HEK293 (cell line): Measurements from ENCODE around the gene MYADML2.

ENCODE experiments used
- CTCF ChIA-PET: fragments of 350-600 bp; formaldehyde crosslinking; extraction: SDS; loops from one replicate; lab custom pipeline; 2021; ENCODE audit warnings: antibody characterized with exemption; lab: Yijun Ruan, JAX
- POLR2A ChIA-PET: fragments of 300-600 bp; formaldehyde crosslinking; extraction: SDS; loops from one replicate; lab custom pipeline; 2020; ENCODE audit warnings: antibody characterized with exemption, inconsistent platforms; lab: Yijun Ruan, JAX
- H3K27ac ChIP-seq: fragments of 200-500 bp; sonication (Bioruptor generic); 2 replicates; pipeline ENCODE4 v1.5.1; 2014; ENCODE audit warnings: low read depth, low read length, control low read depth, inconsistent platforms; ENCODE audit errors: extremely low read depth
- H3K36me3 ChIP-seq, 2 experiments: fragments of 200-500 bp in 1 of 2; sonication (Bioruptor generic) in 1 of 2; 1 replicate in 1 of 2; 2 replicates in 1 of 2; pipeline ENCODE4 v1.5.1; 2014 to 2017; ENCODE audit warnings: inconsistent platforms in 2 of 2, low read length in 2 of 2; ENCODE audit not compliant: control insufficient read depth in 2 of 2, insufficient read depth in 1 of 2
- H3K4me1 ChIP-seq: fragments of 200-500 bp; sonication (Bioruptor generic); 2 replicates; pipeline ENCODE4 v1.5.1; 2014; ENCODE audit warnings: mild to moderate bottlenecking, low read length, inconsistent platforms; ENCODE audit not compliant: control insufficient read depth, insufficient read depth
- H3K4me3 ChIP-seq: 2 replicates; pipeline ENCODE4 v1.5.1; 2011; ENCODE audit warnings: low read depth, mild to moderate bottlenecking, control low read depth, low read length, moderate library complexity
- H3K9me3 ChIP-seq: fragments of 200-500 bp; sonication (Bioruptor generic); 2 replicates; pipeline ENCODE4 v1.5.1; 2014; ENCODE audit warnings: low read depth, low read length, inconsistent platforms; ENCODE audit not compliant: control insufficient read depth, insufficient read depth
- GLIS1 ChIP-seq: fragments of 450-650 bp; formaldehyde crosslinking; IDR thresholded peaks from 2 replicates; pipeline ENCODE4 v1.5.1; 2016; ENCODE audit warnings: missing biosample characterization, missing genetic modification characterization
- GLIS2 ChIP-seq: fragments of 450-650 bp; formaldehyde crosslinking; IDR thresholded peaks from 2 replicates; pipeline ENCODE4 v1.5.1; 2016; ENCODE audit warnings: missing biosample characterization, missing genetic modification characterization
- KLF1 ChIP-seq: fragments of 450-650 bp; formaldehyde crosslinking; IDR thresholded peaks from 2 replicates; pipeline ENCODE4 v1.5.1; 2016; ENCODE audit warnings: missing biosample characterization, missing genetic modification characterization
- KLF8 ChIP-seq: fragments of 450-650 bp; formaldehyde crosslinking; IDR thresholded peaks from 2 replicates; pipeline ENCODE4 v1.5.1; 2016; ENCODE audit warnings: missing biosample characterization, missing genetic modification characterization
- MEIS1 ChIP-seq: sonication (generic); formaldehyde crosslinking; IDR thresholded peaks from 2 replicates; pipeline ENCODE4 v1.8.1; 2022; ENCODE audit warnings: missing genetic modification reagents, mild to moderate bottlenecking, borderline replicate concordance
- OSR2 ChIP-seq: fragments of 450-650 bp; formaldehyde crosslinking; IDR thresholded peaks from 2 replicates; pipeline ENCODE4 v1.5.1; 2016; ENCODE audit warnings: missing biosample characterization, missing genetic modification characterization
- RBAK ChIP-seq: fragments of 450-650 bp; formaldehyde crosslinking; IDR thresholded peaks from 2 replicates; pipeline ENCODE4 v1.5.1; 2016; ENCODE audit warnings: missing biosample characterization, missing genetic modification characterization
- REPIN1 ChIP-seq: fragments of 450-650 bp; formaldehyde crosslinking; IDR thresholded peaks from 2 replicates; pipeline ENCODE4 v1.5.1; 2017; ENCODE audit warnings: missing biosample characterization, missing genetic modification characterization, low read depth
- SCRT1 ChIP-seq: fragments of 450-650 bp; formaldehyde crosslinking; IDR thresholded peaks from 2 replicates; pipeline ENCODE4 v1.5.1; 2016; ENCODE audit warnings: missing biosample characterization, missing genetic modification characterization, borderline replicate concordance
- SP2 ChIP-seq: fragments of 450-650 bp; formaldehyde crosslinking; IDR thresholded peaks from 2 replicates; pipeline ENCODE4 v1.5.1; 2016; ENCODE audit warnings: missing biosample characterization, missing genetic modification characterization
- SP3 ChIP-seq: fragments of 450-650 bp; formaldehyde crosslinking; IDR thresholded peaks from 2 replicates; pipeline ENCODE4 v1.5.1; 2016; ENCODE audit warnings: missing biosample characterization, missing genetic modification characterization
- WT1 ChIP-seq: fragments of 450-650 bp; formaldehyde crosslinking; IDR thresholded peaks from 2 replicates; pipeline ENCODE4 v1.5.1; 2016; ENCODE audit warnings: missing biosample characterization, missing genetic modification characterization
- ZBTB20 ChIP-seq: fragments of 450-650 bp; formaldehyde crosslinking; IDR thresholded peaks from 2 replicates; pipeline ENCODE4 v1.5.1; 2016; ENCODE audit warnings: missing biosample characterization, missing genetic modification characterization
- ZEB2 ChIP-seq: fragments of 450-650 bp; formaldehyde crosslinking; IDR thresholded peaks from 2 replicates; pipeline ENCODE4 v1.5.1; 2016; ENCODE audit warnings: missing biosample characterization, missing genetic modification characterization
- ZFHX2 ChIP-seq: fragments of 450-650 bp; formaldehyde crosslinking; conservative IDR thresholded peaks from 2 replicates; pipeline ENCODE4 v1.5.1; 2016; ENCODE audit warnings: missing biosample characterization, missing genetic modification characterization
- ZFP69B ChIP-seq: fragments of 450-650 bp; formaldehyde crosslinking; IDR thresholded peaks from 2 replicates; pipeline ENCODE4 v1.5.1; 2016; ENCODE audit warnings: missing biosample characterization, missing genetic modification characterization
- ZIC2 ChIP-seq: fragments of 450-650 bp; formaldehyde crosslinking; IDR thresholded peaks from 2 replicates; pipeline ENCODE4 v1.5.1; 2016; ENCODE audit warnings: missing biosample characterization, missing genetic modification characterization
- ZNF335 ChIP-seq: fragments of 450-650 bp; formaldehyde crosslinking; conservative IDR thresholded peaks from 2 replicates; pipeline ENCODE4 v1.5.1; 2016; ENCODE audit warnings: missing biosample characterization, missing genetic modification characterization
- ZNF416 ChIP-seq: fragments of 450-650 bp; formaldehyde crosslinking; IDR thresholded peaks from 2 replicates; pipeline ENCODE4 v1.5.1; 2016; ENCODE audit warnings: missing biosample characterization, missing genetic modification characterization
- ZNF549 ChIP-seq: fragments of 450-650 bp; IDR thresholded peaks from 2 replicates; pipeline ENCODE4 v1.5.1; 2018; ENCODE audit warnings: missing biosample characterization, missing genetic modification characterization, mild to moderate bottlenecking, inconsistent platforms, moderate library complexity
- ZNF571 ChIP-seq: fragments of 450-650 bp; formaldehyde crosslinking; IDR thresholded peaks from 2 replicates; pipeline ENCODE4 v1.5.0; 2017; ENCODE audit warnings: missing biosample characterization, missing genetic modification characterization
- ZNF585B ChIP-seq: fragments of 450-650 bp; formaldehyde crosslinking; IDR thresholded peaks from 2 replicates; pipeline ENCODE4 v1.5.1; 2016; ENCODE audit warnings: missing biosample characterization, missing genetic modification characterization
- ZNF600 ChIP-seq: fragments of 450-650 bp; formaldehyde crosslinking; IDR thresholded peaks from 2 replicates; pipeline ENCODE4 v1.5.1; 2016; ENCODE audit warnings: missing biosample characterization, missing genetic modification characterization
- ZNF629 ChIP-seq: fragments of 450-650 bp; formaldehyde crosslinking; IDR thresholded peaks from 2 replicates; pipeline ENCODE4 v1.5.1; 2017; ENCODE audit warnings: missing biosample characterization, missing genetic modification characterization
- TF ChIP-seq, protein P1 (sequence below): fragments of 450-650 bp; formaldehyde crosslinking; IDR thresholded peaks from 2 replicates; pipeline ENCODE4 v1.5.1; 2016; ENCODE audit warnings: missing biosample characterization, missing genetic modification characterization
- TF ChIP-seq, protein P2 (sequence below): fragments of 450-650 bp; formaldehyde crosslinking; IDR thresholded peaks from 2 replicates; pipeline ENCODE4 v1.5.1; 2016; ENCODE audit warnings: missing biosample characterization, missing genetic modification characterization
- TF ChIP-seq, protein P3 (sequence below): fragments of 450-650 bp; formaldehyde crosslinking; IDR thresholded peaks from 2 replicates; pipeline ENCODE4 v1.5.1; 2016; ENCODE audit warnings: missing biosample characterization, missing genetic modification characterization
- TF ChIP-seq, protein P4 (sequence below): fragments of 450-650 bp; formaldehyde crosslinking; IDR thresholded peaks from 2 replicates; pipeline ENCODE4; 2016; ENCODE audit warnings: missing biosample characterization, missing genetic modification characterization
- TF ChIP-seq, protein P5 (sequence below): fragments of 450-650 bp; formaldehyde crosslinking; IDR thresholded peaks from 2 replicates; pipeline ENCODE4 v1.5.1; 2016; ENCODE audit warnings: missing biosample characterization, missing genetic modification characterization

MYADML2 gene

DNA sequence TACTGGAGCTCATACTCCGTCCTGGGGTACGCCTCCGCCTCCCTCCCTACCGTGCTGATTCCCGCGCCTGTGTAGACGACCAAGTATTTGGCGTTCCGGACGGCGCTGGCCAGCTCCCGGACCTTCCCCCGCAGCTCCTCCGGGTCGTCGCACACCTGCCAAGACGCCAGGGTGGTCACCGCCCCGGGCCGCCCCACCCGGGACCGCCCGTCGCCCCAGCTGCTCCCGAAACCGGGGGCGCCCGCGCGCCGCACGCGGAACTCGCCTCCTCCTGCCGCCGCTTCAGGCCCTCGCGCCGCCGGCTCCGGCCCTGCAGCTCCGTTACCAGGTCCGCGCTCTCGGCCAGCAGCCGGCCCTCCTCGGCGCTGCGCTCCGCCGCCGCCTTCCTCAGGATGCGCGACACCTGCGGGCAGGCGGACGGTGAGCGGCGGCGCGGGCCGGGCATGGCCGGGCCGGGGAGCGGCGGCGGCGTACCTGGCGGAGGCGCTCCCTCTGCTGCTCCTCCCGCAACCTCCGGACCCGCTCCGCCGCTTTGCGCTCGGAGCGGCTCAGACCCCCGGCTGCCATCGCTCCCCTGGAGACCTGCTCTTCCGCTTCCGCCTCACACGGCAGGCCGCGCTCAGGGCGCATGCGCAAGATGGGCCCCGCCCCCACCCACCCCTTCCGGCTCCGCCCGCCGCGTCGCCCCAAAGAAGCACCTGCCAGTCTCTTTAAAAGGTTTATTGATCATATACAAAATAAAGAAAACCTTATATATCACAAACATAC, 29.3 kb downstream of the MYADML2 start, which contains the start of gene SIRT7 (continued):
- TF ChIP-seq, protein P1, sequence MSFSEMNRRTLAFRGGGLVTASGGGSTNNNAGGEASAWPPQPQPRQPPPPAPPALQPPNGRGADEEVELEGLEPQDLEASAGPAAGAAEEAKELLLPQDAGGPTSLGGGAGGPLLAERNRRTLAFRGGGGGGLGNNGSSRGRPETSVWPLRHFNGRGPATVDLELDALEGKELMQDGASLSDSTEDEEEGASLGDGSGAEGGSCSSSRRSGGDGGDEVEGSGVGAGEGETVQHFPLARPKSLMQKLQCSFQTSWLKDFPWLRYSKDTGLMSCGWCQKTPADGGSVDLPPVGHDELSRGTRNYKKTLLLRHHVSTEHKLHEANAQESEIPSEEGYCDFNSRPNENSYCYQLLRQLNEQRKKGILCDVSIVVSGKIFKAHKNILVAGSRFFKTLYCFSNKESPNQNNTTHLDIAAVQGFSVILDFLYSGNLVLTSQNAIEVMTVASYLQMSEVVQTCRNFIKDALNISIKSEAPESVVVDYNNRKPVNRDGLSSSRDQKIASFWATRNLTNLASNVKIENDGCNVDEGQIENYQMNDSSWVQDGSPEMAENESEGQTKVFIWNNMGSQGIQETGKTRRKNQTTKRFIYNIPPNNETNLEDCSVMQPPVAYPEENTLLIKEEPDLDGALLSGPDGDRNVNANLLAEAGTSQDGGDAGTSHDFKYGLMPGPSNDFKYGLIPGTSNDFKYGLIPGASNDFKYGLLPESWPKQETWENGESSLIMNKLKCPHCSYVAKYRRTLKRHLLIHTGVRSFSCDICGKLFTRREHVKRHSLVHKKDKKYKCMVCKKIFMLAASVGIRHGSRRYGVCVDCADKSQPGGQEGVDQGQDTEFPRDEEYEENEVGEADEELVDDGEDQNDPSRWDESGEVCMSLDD (tag by site-specific recombination), result no peak
- TF ChIP-seq GLIS2, result 0 out of 2 replicates have a peak, but pooled peaks have one; percentile 10
- no peak for TF ChIP-seq GLIS1 (tag by site-specific recombination)
- no peak for TF ChIP-seq ZNF416 (tag by site-specific recombination)
- no peak for TF ChIP-seq RBAK
- TF ChIP-seq REPIN1 (tag by site-specific recombination), result no peak
- no peak for TF ChIP-seq ZFP69B (tag by site-specific recombination)
- no peak for TF ChIP-seq OSR2 (tag by site-specific recombination)
- TF ChIP-seq, all 188 proteins: peak for 18

DNA sequence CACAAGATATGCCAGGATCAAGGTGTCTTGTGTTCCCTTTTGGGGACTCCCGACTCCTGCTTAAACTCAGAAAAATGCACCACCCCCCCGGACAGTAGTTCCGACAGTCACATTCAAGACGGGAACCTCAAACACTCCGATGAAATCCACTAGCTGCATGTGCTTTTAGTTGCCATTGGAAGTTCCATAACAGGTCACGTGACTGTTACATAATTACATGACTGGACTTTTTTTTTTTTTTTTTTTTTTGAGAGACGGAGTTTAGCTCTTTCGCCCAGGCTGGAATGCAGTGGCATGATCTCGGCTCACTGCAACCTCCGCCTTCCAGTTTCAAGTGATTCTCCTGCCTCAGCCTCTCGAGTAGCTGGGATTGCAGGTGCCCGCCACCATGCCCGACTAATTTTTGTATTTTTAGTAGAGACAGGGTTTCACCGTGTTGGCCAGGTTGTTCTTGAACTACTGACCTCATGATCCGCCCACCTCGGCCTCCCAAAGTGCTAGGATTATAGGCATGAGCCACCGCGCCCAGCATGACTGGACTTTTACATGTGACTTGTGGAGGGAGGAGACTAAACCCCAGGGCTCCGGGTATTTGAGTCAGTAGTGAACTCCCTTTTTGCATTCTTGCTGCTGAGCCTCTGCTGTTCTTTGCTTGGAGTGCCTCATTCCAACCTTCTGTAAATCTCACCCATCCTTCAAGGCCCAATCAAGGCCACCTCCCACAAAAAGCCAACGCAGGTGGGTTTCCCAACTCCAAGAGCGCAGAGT, 30.6 kb downstream of the MYADML2 start:
- H3K4me1 ChIP-seq, result peaks cover 6% of the 10 kb centered on the region
- no peak overlapping the region for H3K27ac ChIP-seq
- ChIA-PET POLR2A (interaction anchor here (0.6 to 2.1 kb wide), 7 partner anchors 10 to 384 kb away, joined by 3 to 22 read pairs (median 4); partner anchors contain the start of genes ALYREF, ANAPC11 and MAFG), CTCF (interaction anchor here (0.7 to 1.3 kb wide), 6 partner anchors 10 to 182 kb away, joined by 3 to 6 read pairs (median 4); no protein-coding TSS in a partner anchor)
- H3K9me3 ChIP-seq, result no peaks in the 10 kb centered on the region
- peak overlapping the region; percentile 71 for H3K4me3 ChIP-seq
- peaks cover 3 to 72% of the 10 kb centered on the region in 2 experiments; a peak in 1 of 3 replicates for H3K36me3 ChIP-seq
- TF ChIP-seq, protein P2, sequence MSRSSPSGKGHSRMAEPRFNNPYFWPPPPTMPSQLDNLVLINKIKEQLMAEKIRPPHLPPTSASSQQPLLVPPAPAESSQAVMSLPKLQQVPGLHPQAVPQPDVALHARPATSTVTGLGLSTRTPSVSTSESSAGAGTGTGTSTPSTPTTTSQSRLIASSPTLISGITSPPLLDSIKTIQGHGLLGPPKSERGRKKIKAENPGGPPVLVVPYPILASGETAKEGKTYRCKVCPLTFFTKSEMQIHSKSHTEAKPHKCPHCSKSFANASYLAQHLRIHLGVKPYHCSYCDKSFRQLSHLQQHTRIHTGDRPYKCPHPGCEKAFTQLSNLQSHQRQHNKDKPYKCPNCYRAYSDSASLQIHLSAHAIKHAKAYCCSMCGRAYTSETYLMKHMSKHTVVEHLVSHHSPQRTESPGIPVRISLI (tag by site-specific recombination), result peak; percentile 72; the same call in 1 of the 2 replicates
- TF ChIP-seq SP3 (tag by site-specific recombination), result 0 out of 2 replicates have a peak, but pooled peaks have one; percentile 12
- no peak for TF ChIP-seq ZBTB20 (tag by site-specific recombination)
- peak; percentile 55; the same call in 1 of the 2 replicates for TF ChIP-seq ZIC2 (tag by site-specific recombination)
- no peak for TF ChIP-seq SCRT1 (tag by site-specific recombination)
- TF ChIP-seq SP2 (tag by site-specific recombination), result peak; percentile 25; the same call in 1 of the 2 replicates
- no peak for TF ChIP-seq ZNF549
- TF ChIP-seq ZNF600, result peak; percentile 77
- TF ChIP-seq, protein P3, sequence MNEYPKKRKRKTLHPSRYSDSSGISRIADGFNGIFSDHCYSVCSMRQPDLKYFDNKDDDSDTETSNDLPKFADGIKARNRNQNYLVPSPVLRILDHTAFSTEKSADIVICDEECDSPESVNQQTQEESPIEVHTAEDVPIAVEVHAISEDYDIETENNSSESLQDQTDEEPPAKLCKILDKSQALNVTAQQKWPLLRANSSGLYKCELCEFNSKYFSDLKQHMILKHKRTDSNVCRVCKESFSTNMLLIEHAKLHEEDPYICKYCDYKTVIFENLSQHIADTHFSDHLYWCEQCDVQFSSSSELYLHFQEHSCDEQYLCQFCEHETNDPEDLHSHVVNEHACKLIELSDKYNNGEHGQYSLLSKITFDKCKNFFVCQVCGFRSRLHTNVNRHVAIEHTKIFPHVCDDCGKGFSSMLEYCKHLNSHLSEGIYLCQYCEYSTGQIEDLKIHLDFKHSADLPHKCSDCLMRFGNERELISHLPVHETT (tag by site-specific recombination), result no peak
- 0 out of 2 replicates have a peak, but pooled peaks have one; percentile 21 for TF ChIP-seq KLF8 (tag by site-specific recombination)
- TF ChIP-seq KLF1, result peak; percentile 74
- peak; percentile 53 for TF ChIP-seq ZFHX2 (tag by site-specific recombination)
- TF ChIP-seq, protein P4, sequence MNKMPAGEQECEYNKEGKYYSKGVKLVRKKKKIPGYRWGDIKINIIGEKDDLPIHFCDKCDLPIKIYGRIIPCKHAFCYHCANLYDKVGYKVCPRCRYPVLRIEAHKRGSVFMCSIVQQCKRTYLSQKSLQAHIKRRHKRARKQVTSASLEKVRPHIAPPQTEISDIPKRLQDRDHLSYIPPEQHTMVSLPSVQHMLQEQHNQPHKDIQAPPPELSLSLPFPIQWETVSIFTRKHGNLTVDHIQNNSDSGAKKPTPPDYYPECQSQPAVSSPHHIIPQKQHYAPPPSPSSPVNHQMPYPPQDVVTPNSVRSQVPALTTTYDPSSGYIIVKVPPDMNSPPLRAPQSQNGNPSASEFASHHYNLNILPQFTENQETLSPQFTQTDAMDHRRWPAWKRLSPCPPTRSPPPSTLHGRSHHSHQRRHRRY (tag by site-specific recombination), result no peak
- peak; percentile 90 for TF ChIP-seq ZNF335 (tag by site-specific recombination)
- peak; percentile 55 for TF ChIP-seq WT1 (tag by site-specific recombination)
- TF ChIP-seq, protein P5, sequence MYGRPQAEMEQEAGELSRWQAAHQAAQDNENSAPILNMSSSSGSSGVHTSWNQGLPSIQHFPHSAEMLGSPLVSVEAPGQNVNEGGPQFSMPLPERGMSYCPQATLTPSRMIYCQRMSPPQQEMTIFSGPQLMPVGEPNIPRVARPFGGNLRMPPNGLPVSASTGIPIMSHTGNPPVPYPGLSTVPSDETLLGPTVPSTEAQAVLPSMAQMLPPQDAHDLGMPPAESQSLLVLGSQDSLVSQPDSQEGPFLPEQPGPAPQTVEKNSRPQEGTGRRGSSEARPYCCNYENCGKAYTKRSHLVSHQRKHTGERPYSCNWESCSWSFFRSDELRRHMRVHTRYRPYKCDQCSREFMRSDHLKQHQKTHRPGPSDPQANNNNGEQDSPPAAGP (tag by site-specific recombination), result 0 out of 2 replicates have a peak, but pooled peaks have one; percentile 26
- no peak for TF ChIP-seq ZNF571
- TF ChIP-seq ZNF585B (tag by site-specific recombination), result no peak
- no peak for TF ChIP-seq MEIS1 (CRISPR knock-in tag)
- no peak for TF ChIP-seq ZNF629
- no peak for TF ChIP-seq ZEB2
